Astrocyte of the spinal cord (primary cell): Measurements from ENCODE around the gene METTL26.

Experiments
- DNase-seq: peaks from one replicate; pipeline ENCODE4 v3.0.0; 2011; ENCODE audit warnings: low read depth, low spot score
- H3K4me3 ChIP-seq: 2 replicates; pipeline ENCODE4 v1.5.1; 2011; ENCODE audit warnings: low read depth, mild to moderate bottlenecking, low read length, moderate library complexity
- CTCF ChIP-seq: IDR thresholded peaks from 2 replicates; pipeline ENCODE4 v1.5.1; 2012; ENCODE audit warnings: low read depth, mild to moderate bottlenecking, low read length, inconsistent platforms
- in situ Hi-C: cut with HindIII; loops from 2 replicates; pipeline ENCODE4 v1.10.0; 2017; ENCODE audit warnings: low sequenced_read_pairs

The METTL26 gene

DNA sequence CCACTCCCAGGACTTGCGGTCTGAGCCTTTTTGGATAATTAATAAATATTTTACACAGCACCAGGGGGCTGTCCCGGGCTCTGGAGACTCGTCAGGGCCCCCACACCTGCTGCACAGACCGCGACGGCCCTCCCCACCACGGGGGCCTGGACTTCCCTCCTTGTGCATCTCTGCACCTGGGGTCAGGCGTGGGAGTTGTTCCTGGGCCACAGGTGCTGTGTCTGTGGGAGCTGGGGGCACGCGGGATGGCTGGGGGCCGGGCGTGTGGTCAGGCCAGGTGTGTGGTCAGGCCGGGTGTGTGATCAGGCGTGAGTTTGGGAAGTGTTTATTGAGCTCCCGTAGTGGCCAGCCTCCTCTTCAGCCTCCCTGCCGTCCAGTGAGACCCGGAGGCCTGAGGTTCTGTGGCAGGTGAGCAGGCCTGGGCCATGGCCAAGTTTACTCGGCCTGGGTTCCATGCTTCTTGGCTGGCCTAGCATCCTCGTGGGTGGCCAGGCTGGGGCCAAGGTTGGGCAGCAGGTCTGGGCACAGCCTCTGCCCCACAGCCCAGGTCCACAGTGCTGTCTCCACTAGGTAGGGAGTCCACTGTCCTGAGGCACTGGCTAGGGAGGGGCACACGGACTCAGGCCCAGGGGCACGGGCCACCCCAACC lies 42.2 kb upstream of the METTL26 start:
- no peak overlapping the region for H3K4me3 ChIP-seq
- in situ Hi-C loops: no loop called here
- no peak for DNase-seq
- no peak for TF ChIP-seq CTCF

DNA sequence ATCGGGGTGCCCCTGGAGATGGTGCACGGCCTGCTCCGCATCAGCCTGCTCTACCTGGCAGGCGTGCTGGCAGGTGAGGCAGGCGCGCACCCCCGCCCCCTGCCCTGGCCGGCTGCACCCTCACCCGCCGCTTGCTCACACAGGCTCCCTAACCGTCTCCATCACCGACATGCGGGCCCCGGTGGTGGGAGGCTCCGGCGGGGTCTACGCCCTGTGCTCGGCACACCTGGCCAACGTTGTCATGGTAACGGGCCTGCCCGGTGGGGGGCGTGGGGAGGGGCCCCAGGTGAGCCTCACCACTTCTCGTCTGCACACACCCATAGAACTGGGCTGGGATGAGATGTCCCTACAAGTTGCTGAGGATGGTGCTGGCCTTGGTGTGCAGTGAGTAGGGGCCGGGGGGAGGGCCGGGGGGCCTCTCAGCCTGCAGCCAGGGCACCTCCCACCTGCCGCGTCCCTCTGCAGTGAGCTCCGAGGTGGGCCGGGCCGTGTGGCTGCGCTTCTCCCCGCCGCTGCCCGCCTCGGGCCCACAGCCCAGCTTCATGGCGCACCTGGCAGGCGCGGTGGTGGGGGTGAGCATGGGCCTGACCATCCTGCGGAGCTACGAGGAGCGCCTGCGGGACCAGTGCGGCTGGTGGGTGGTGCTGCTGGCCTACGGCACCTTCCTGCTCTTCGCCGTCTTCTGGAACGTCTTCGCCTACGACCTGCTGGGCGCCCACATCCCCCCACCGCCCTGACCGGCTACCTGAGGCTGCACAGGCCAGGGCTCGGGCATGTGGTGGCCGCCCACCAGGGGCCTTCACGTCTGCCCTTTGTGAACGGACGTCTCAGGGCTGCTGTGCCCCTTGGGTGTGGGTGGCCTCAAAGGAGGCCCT lies 41.4 kb upstream of the METTL26 start:
- no peak overlapping the region for H3K4me3 ChIP-seq
- no peak for TF ChIP-seq CTCF
- in situ Hi-C loops: no loop called here
- no peak for DNase-seq

DNA sequence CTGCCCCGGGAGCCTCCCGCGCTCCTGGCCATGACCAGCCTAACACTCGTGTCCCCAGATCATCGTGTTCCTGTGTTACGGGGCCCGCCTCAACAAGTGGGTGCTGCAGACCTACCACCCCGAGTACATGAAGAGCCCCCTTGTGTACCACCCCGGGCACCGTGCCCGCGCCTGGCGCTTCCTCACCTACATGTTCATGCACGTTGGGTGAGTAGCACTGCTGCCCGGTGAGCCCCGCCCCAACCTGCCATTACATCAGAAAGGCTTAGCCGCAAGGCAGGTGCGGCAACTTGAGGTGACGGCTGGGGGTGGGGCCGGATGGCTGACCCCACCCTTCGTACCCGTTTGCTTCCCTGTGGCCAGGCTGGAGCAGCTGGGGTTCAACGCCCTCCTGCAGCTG lies 40.8 kb upstream of the METTL26 start:
- no peak for TF ChIP-seq CTCF
- DNase-seq: no peak
- H3K4me3 ChIP-seq: no peak overlapping the region
- in situ Hi-C loops: no loop called here

- TF ChIP-seq CTCF: no peak
- no peak for DNase-seq
- in situ Hi-C loops: no loop called here
- H3K4me3 ChIP-seq: no peak overlapping the region
Measured at GRCh38 chr16:676565-676902, 40.4 kb upstream of the METTL26 start.

- H3K4me3 ChIP-seq: peak overlapping the region; percentile 34
- DNase-seq: no peak
- TF ChIP-seq CTCF: no peak
- in situ Hi-C loops: no loop called here
Measured at GRCh38 chr16:675884-676564, 39.9 kb upstream of the METTL26 start.

DNA sequence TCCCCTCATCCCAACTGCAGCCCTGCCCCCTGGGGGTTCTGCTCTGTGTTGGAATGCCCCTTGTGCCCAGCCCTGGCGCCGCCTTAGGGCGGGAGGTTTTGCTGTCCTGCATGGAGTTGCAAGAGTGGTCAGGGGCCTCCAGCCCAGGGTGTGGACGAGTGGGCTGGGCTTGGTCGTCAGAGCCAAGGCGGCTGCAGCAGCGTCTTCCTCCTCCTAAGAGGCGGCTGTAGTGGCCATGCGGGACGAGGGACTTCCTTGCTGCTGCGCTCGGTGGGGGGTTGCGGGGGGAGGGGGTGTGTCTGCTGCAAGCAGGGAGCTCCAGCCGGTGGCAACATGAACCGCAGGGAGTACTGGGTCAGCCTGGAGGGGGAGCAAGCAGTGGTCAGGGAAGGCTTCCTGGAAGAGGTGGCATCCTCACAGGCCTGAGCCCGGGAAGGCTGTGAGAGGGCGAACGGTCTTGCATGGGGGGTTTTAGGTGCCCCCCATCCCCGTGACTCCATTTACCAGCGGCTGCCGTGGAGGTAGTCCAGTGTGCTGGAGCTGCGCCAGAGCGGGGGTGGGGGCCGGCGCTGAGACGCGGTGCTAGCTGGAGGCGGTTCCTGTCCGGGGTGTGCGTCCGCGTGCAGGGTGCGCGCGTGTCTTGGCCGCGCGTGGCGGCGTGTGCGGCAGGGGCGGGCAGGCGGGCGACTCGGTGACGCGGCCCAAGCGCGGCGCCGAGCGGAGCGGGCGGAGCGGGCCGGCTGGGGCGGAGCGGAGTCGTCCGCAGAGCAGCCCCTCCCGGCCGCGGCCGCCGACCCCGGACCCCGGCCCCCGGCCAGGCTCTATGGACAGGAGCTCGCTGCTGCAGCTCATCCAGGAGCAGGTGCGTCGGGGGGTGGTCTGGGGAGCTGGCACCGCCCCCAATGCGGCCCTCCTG lies 39.1 kb upstream of the METTL26 start, which contains the start of gene RHBDL1:
TSS of gene RHBDL1 (plus strand) at position 704 of the 916 bp plus-strand sequence. CDS start at position 824, 120 bp downstream.
- in situ Hi-C loops: no loop called here
- H3K4me3 ChIP-seq: peak within 1 kb of the TSS; percentile 34
- DNase-seq: peak; percentile 38
- TF ChIP-seq CTCF: no peak
